Neural cell (in vitro differentiated cells): ENCODE results near the gene SCUBE1. TPM values are rescaled to one million over a fixed set of nuclear protein-coding genes. Genes with fewer than 3 reads are reported as not detected.

Source experiments
- H2AFZ ChIP-seq: fragments of 200-600, 300-800 bp; sonication (generic), shearing (Covaris generic); 2 replicates; pipeline ENCODE4 v1.6.0; 2014; ENCODE audit warnings: low read depth, mild to moderate bottlenecking, antibody characterized with exemption, low read length, moderate library complexity
- H3F3A ChIP-seq: fragments of 200-600 bp; shearing (Covaris generic); 2 replicates; pipeline ENCODE4 v1.6.1; 2016; ENCODE audit warnings: mild to moderate bottlenecking, moderate library complexity, mixed read lengths, antibody characterized with exemption, low read length; ENCODE audit not compliant: insufficient read depth, poor library complexity, severe bottlenecking
- H3K27ac ChIP-seq: fragments of 200-600, 300-800 bp; sonication (generic), shearing (Covaris generic); 2 replicates; pipeline ENCODE4 v1.5.1; 2014; ENCODE audit warnings: mild to moderate bottlenecking, low read length, moderate library complexity
- H3K27me3 ChIP-seq: fragments of 300-800, 200-600 bp; sonication (generic), shearing (Covaris generic); 2 replicates; pipeline ENCODE4 v1.6.0; 2014; ENCODE audit warnings: mild to moderate bottlenecking, low read depth, low read length, moderate library complexity; ENCODE audit not compliant: insufficient read depth
- H3K36me3 ChIP-seq: fragments of 300-800, 200-600 bp; sonication (generic), shearing (Covaris generic); 2 replicates; pipeline ENCODE4 v1.5.1; 2014; ENCODE audit warnings: mild to moderate bottlenecking, antibody characterized with exemption, low read length, moderate library complexity; ENCODE audit not compliant: insufficient read depth
- H3K4me2 ChIP-seq: fragments of 300-800, 200-600 bp; sonication (generic), shearing (Covaris generic); 2 replicates; pipeline ENCODE4 v1.6.0; 2014; ENCODE audit warnings: mild to moderate bottlenecking, low read length
- H3K4me3 ChIP-seq: fragments of 300-800, 200-600 bp; sonication (generic), shearing (Covaris generic); 2 replicates; pipeline ENCODE4 v1.5.1; 2014; ENCODE audit warnings: mild to moderate bottlenecking, low read length, moderate library complexity
- H3K79me2 ChIP-seq: fragments of 200-600 bp; shearing (Covaris generic); replicated peaks from 2 replicates; pipeline ENCODE4 v1.6.0; 2014; ENCODE audit warnings: mild to moderate bottlenecking, low read length, moderate library complexity; ENCODE audit not compliant: insufficient read depth
- H3K9ac ChIP-seq: fragments of 300-800, 200-600 bp; sonication (generic), shearing (Covaris generic); 2 replicates; pipeline ENCODE4 v1.6.1; 2016; ENCODE audit warnings: mild to moderate bottlenecking, low read length, mixed read lengths
- H3K9me2 ChIP-seq: fragments of 200-600 bp; shearing (Covaris generic); 2 replicates; pipeline ENCODE4 v1.6.1; 2016; ENCODE audit warnings: mild to moderate bottlenecking, low read length, mixed read lengths; ENCODE audit not compliant: insufficient read depth
- H3K9me3 ChIP-seq: fragments of 200-600, 300-800 bp; sonication (generic), shearing (Covaris generic); 2 replicates; pipeline ENCODE4 v1.6.1; 2016; ENCODE audit warnings: mild to moderate bottlenecking, mixed run types, low read length, moderate library complexity, mixed read lengths
- H4K20me1 ChIP-seq: fragments of 200-600 bp; shearing (Covaris generic); 2 replicates; pipeline ENCODE4 v1.6.1; 2016; ENCODE audit warnings: mild to moderate bottlenecking, mixed run types; ENCODE audit not compliant: insufficient read depth
- CTCF ChIP-seq: fragments of 450-650 bp; IDR thresholded peaks from 2 replicates; pipeline ENCODE4 v1.5.1; 2014; ENCODE audit warnings: antibody characterized with exemption, mild to moderate bottlenecking, moderate library complexity; ENCODE audit not compliant: poor library complexity, severe bottlenecking
- EP300 ChIP-seq: fragments of 450-650 bp; conservative IDR thresholded peaks from 2 replicates; pipeline ENCODE4 v1.6.1; 2014; ENCODE audit warnings: antibody characterized with exemption, mild to moderate bottlenecking, moderate library complexity; ENCODE audit not compliant: poor library complexity, severe bottlenecking
- EZH2 ChIP-seq: fragments of 200-600, 300-800 bp; shearing (Covaris generic), sonication (generic); IDR thresholded peaks from 2 replicates; pipeline ENCODE4 v1.6.1; 2014; ENCODE audit warnings: antibody characterized with exemption, low read length, borderline replicate concordance, mild to moderate bottlenecking; ENCODE audit not compliant: insufficient read depth, poor library complexity, severe bottlenecking
- MXI1 ChIP-seq: fragments of 450-650 bp; conservative IDR thresholded peaks from 2 replicates; pipeline ENCODE4 v1.6.1; 2014; ENCODE audit warnings: antibody characterized with exemption, mild to moderate bottlenecking; ENCODE audit not compliant: poor library complexity, severe bottlenecking
- POLR2AphosphoS5 ChIP-seq: IDR thresholded peaks from 2 replicates; pipeline ENCODE4 v1.6.1; 2012
- RAD21 ChIP-seq: fragments of 450-650 bp; conservative IDR thresholded peaks from 2 replicates; pipeline ENCODE4 v1.6.1; 2014; ENCODE audit warnings: antibody characterized with exemption, mild to moderate bottlenecking, moderate library complexity
- REST ChIP-seq: IDR thresholded peaks from 2 replicates; pipeline ENCODE4 v1.6.1; 2012; ENCODE audit warnings: borderline replicate concordance
- SMC3 ChIP-seq: fragments of 450-650 bp; conservative IDR thresholded peaks from 2 replicates; pipeline ENCODE4 v1.6.1; 2014; ENCODE audit warnings: antibody characterized with exemption, mild to moderate bottlenecking, moderate library complexity; ENCODE audit not compliant: poor library complexity
- TAF1 ChIP-seq: IDR thresholded peaks from 2 replicates; pipeline ENCODE4 v1.6.1; 2012; ENCODE audit warnings: low read depth
- polyA plus RNA-seq: library from polyadenylated mRNA; depleted of rRNA; stranded (reverse); fragments of >200 nt; gene quantifications from 2 replicates; pipeline ENCODE4 v1.2.3, GENCODE V29; 2014

The SCUBE1 gene
- polyA plus RNA-seq, 1 donor from 2014 or later = 8.4 TPM

- H3K9me3 ChIP-seq = no peaks in the 10 kb centered on the region
- H3F3A ChIP-seq = no peaks in the 10 kb centered on the region
- H3K9ac ChIP-seq = peak overlapping the region; percentile 5
- TF ChIP-seq RAD21 (no peak), CTCF (no peak), REST (no peak), EZH2 (no peak), POLR2AphosphoS5 (no peak), SMC3 (no peak), TAF1 (no peak), EP300 (no peak), MXI1 (no peak)
- H3K27ac ChIP-seq = no peak overlapping the region
- no peaks in the 10 kb centered on the region for H3K79me2 ChIP-seq
- no peak overlapping the region for H3K4me2 ChIP-seq
- no peaks in the 10 kb centered on the region for H3K36me3 ChIP-seq
- H3K4me3 ChIP-seq = no peak overlapping the region
- H3K9me2 ChIP-seq = no peaks in the 10 kb centered on the region
- no peak overlapping the region for H2AFZ ChIP-seq
- no peaks in the 10 kb centered on the region for H4K20me1 ChIP-seq
- no peaks in the 10 kb centered on the region for H3K27me3 ChIP-seq
Measured at GRCh38 chr22:43275545-43276317, 67.4 kb downstream of the SCUBE1 start.

GRCh38 chr22:43274595-43275240 is 68.5 kb downstream of the SCUBE1 start:
- Histone ChIP-seq H3K79me2 (no peaks in the 10 kb centered on the region), H3K4me3 (no peak overlapping the region), H3K27me3 (no peaks in the 10 kb centered on the region), H3K4me2 (no peak overlapping the region), H3K36me3 (no peaks in the 10 kb centered on the region), H3K9me3 (no peaks in the 10 kb centered on the region), H2AFZ (no peak overlapping the region), H4K20me1 (no peaks in the 10 kb centered on the region), H3K9me2 (no peaks in the 10 kb centered on the region), H3K9ac (no peak overlapping the region), H3K27ac (no peak overlapping the region), H3F3A (no peaks in the 10 kb centered on the region)
- TF ChIP-seq RAD21 (no peak), MXI1 (no peak), REST (no peak)
